Ovary (tissue), 9 donors: ENCODE measurements around the gene SERPINH1. TPM values are rescaled to one million over a fixed set of nuclear protein-coding genes. Genes with fewer than 3 reads are reported as not detected.

Experiments
- DNase-seq, 5 donors: peaks; one replicate each; pipeline ENCODE4 v3.0.0-alpha.2; 2019 to 2020
- H3K27ac ChIP-seq, 2 donors: fragments of 200-600 bp; one replicate each; pipeline versions ENCODE4 v1.5.1 to v1.8.0; 2019 to 2022
- H3K27me3 ChIP-seq: fragments of 200-600 bp; one replicate; pipeline ENCODE4 v1.8.0; 2022
- H3K36me3 ChIP-seq: fragments of 200-600 bp; sonication (generic); one replicate; pipeline ENCODE4 v1.5.1; 2019
- H3K4me1 ChIP-seq: one replicate; pipeline ENCODE4 v1.8.1; 2013; ENCODE audit warnings: mild to moderate bottlenecking, moderate library complexity; ENCODE audit not compliant: insufficient read depth
- H3K4me3 ChIP-seq: fragments of 200-600 bp; sonication (generic); one replicate; pipeline ENCODE4 v1.5.1; 2017
- H3K9me3 ChIP-seq, 2 donors: fragments of 200-600 bp in 1 of 2; sonication (generic) in 1 of 2; one replicate each; pipeline versions ENCODE4 v1.5.1 to v1.8.1; 2013 to 2019; ENCODE audit warnings: mild to moderate bottlenecking in 1 of 2, moderate library complexity in 1 of 2
- CTCF ChIP-seq, 3 donors: fragments of 450-650 bp in 2 of 3; fragments of 200-600 bp in 1 of 3; IDR thresholded peaks; one replicate each; pipeline versions ENCODE4 v1.5.1 to v1.8.0; 2016 to 2022; ENCODE audit warnings: antibody characterized with exemption in 3 of 3, mild to moderate bottlenecking in 1 of 3
- EP300 ChIP-seq: sonication (generic); formaldehyde crosslinking; IDR thresholded peaks from one replicate; pipeline ENCODE4 v1.6.1; 2017; ENCODE audit warnings: antibody characterized with exemption
- POLR2A ChIP-seq: fragments of 450-650 bp; IDR thresholded peaks from one replicate; pipeline ENCODE4 v1.6.1; 2017; ENCODE audit warnings: antibody characterized with exemption, mild to moderate bottlenecking, moderate library complexity
- WGBS, 3 donors: extraction: QIAGEN DNeasy Blood & Tissue Kit in 1 of 3; methylation state at CpG; one replicate each; pipeline versions ENCODE4 v1.1.5 to v1.1.7; 2013 to 2017; 5-methylcytosine and 5-hydroxymethylcytosine counted together
- intact Hi-C, 4 donors: fragments of 100-400 bp; cut with DNase I; formaldehyde crosslinking; loops; one replicate each; pipeline versions ENCODE4 v1.11.0 to v1.15.1; 2022 to 2023
- polyA plus RNA-seq, 2 donors: library from polyadenylated mRNA; stranded (reverse); fragments of 200-250 nt in 1 of 2; fragments of 350-450 nt in 1 of 2; fragmentation: Illumina TruSeq in 1 of 2; extraction: RNeasy Lipid Tissue Mini Kit (QIAGEN cat#74804) in 1 of 2; gene quantifications; one replicate each; pipeline ENCODE4 v1.2.3, GENCODE V29; 2013 to 2014
- total RNA-seq, 7 donors: library from RNA; depleted of rRNA in 2 of 7; stranded (reverse); fragments of >200 nt in 2 of 7; fragmentation: NEBNext Ultra II Directional in 3 of 7; extraction: Animal tissue kit (Norgen Biotek cat#: 25700) in 3 of 7; gene quantifications; one replicate each; pipeline versions ENCODE4 v1.1.0 to v1.2.4, GENCODE V29; 2016 to 2023
- donor health status: DM: no; HTN: no; CAD: no; lungs with moderate emphysema.
- donor health status: DM: no; HTN: no; CAD: no.
- donor health status: Bipolar disorder and iron deficiency.
- donor health status: DM: yes; HTN: yes; CAD: no.
- donor health status: DM: no; HTN: no; CAD: no.
- donor health status: DM: yes; HTN: yes; CAD: no.

The SERPINH1 gene
- total and polyA plus RNA-seq, 9 donors = 122 to 289 (median 183) TPM

GRCh38 chr11:75522286-75523044 is 39.6 kb upstream of the SERPINH1 start:
- intact Hi-C loops = loop anchor here in 1 of 4 donors (10.0 kb wide), 1 partner anchor 138 kb away; no protein-coding TSS in a partner anchor
- no peaks in the 10 kb centered on the region for H3K36me3 ChIP-seq
- H3K4me3 ChIP-seq = no peak overlapping the region
- H3K4me1 ChIP-seq = peaks cover 3% of the 10 kb centered on the region
- no peaks in the 10 kb centered on the region for H3K9me3 ChIP-seq
- TF ChIP-seq CTCF (IDR thresholded peaks at IDR 0.05) (no peak), EP300 (no peak), POLR2A (no peak)
- H3K27ac ChIP-seq = no peak overlapping the region
- no peak for DNase-seq
- WGBS, 3 donors = 88 to 91% (median 89%) methylated on average over 7 of the region's 7 CpGs
- no peaks in the 10 kb centered on the region for H3K27me3 ChIP-seq

GRCh38 chr11:75523189-75523588 is 38.9 kb upstream of the SERPINH1 start:
- H3K4me3 ChIP-seq = no peak overlapping the region
- H3K9me3 ChIP-seq = no peaks in the 10 kb centered on the region
- WGBS, 3 donors = 86 to 95% (median 89%) methylated on average over 5 of the region's 5 CpGs
- intact Hi-C loops = loop anchor here in 1 of 4 donors (10.0 kb wide), 1 partner anchor 138 kb away; no protein-coding TSS in a partner anchor
- H3K27me3 ChIP-seq = no peaks in the 10 kb centered on the region
- peaks cover 3% of the 10 kb centered on the region for H3K4me1 ChIP-seq
- H3K27ac ChIP-seq = no peak overlapping the region
- DNase-seq = no peak
- H3K36me3 ChIP-seq = no peaks in the 10 kb centered on the region
- TF ChIP-seq EP300 (no peak), POLR2A (no peak), CTCF (IDR thresholded peaks at IDR 0.05) (no peak)

GRCh38 chr11:75523811-75524664 is 38.0 kb upstream of the SERPINH1 start:
- H3K4me1 ChIP-seq = peaks cover 3% of the 10 kb centered on the region
- H3K4me3 ChIP-seq = peak overlapping the region; percentile 64
- no peaks in the 10 kb centered on the region for H3K27me3 ChIP-seq
- no peaks in the 10 kb centered on the region for H3K9me3 ChIP-seq
- H3K27ac ChIP-seq = no peak overlapping the region
- intact Hi-C loops = loop anchor here in 1 of 4 donors (10.0 kb wide), 1 partner anchor 139 kb away; no protein-coding TSS in a partner anchor
- no peaks in the 10 kb centered on the region for H3K36me3 ChIP-seq
- TF ChIP-seq CTCF (IDR thresholded peaks at IDR 0.05) = no peak
- TF ChIP-seq POLR2A = no peak
- WGBS, 3 donors = 78 to 85% (median 82%) methylated on average over 10 of the region's 10 CpGs
- no peak for DNase-seq

GRCh38 chr11:75524665-75525432 is 37.2 kb upstream of the SERPINH1 start:
- intact Hi-C loops = loop anchor here in 2 of 4 donors (5.0 to 10.0 kb wide), 2 partner anchors 128 to 140 kb away; partner anchors contain the start of gene RPS3 (in 1 of the 2)
- H3K36me3 ChIP-seq = no peaks in the 10 kb centered on the region
- no peaks in the 10 kb centered on the region for H3K27me3 ChIP-seq
- H3K4me1 ChIP-seq = peaks cover 3% of the 10 kb centered on the region
- DNase-seq = peak in 4 of 5 donors; percentile 30 to 63 (median 54)
- 13 to 19% (median 15%) methylated on average over 49 to 51 of the region's 51 CpGs for WGBS, 3 donors
- peak overlapping the region; percentile 64 for H3K4me3 ChIP-seq
- no peak overlapping the region for H3K27ac ChIP-seq
- H3K9me3 ChIP-seq = no peaks in the 10 kb centered on the region
- no peak for TF ChIP-seq EP300
- TF ChIP-seq POLR2A = no peak
- no peak for TF ChIP-seq CTCF (IDR thresholded peaks at IDR 0.05)
